H1 (cell line): ENCODE results near the gene NDFIP2. TPM values are rescaled to one million over a fixed set of nuclear protein-coding genes. Genes with fewer than 3 reads are reported as not detected.

ENCODE experiments used
- CTCF ChIA-PET: fragments of 300-600 bp; sonication (Branson Sonifier 250); formaldehyde crosslinking; loops from one replicate; lab custom pipeline; 2021; ENCODE audit not compliant: partially characterized antibody; lab: Charles Lee
- POLR2A ChIA-PET: fragments of 300-600 bp; sonication (Branson Sonifier 250); formaldehyde crosslinking; loops from one replicate; lab custom pipeline; 2021; ENCODE audit warnings: inconsistent platforms; ENCODE audit not compliant: partially characterized antibody; lab: Charles Lee
- DNase-seq, 2 experiments: peaks; one replicate each; pipeline versions ENCODE4 v3.0.0 to v3.0.0-alpha.2; 2010 to 2022; ENCODE audit warnings: low spot score in 2 of 2, low read depth in 1 of 2, mixed read lengths in 1 of 2
- FAIRE-seq: peaks from 2 replicates; lab custom pipeline; 2011; peaks lifted over from hg19 to GRCh38; lab: Jason Lieb, UNC
- H2AFZ ChIP-seq: 2 replicates; pipeline ENCODE4 v1.8.1; 2012; ENCODE audit warnings: low read length, inconsistent platforms
- H2AK5ac ChIP-seq: 2 replicates; pipeline ENCODE4 v1.6.1; 2013; ENCODE audit warnings: low read depth, low read length
- H2BK120ac ChIP-seq: replicated peaks from 2 replicates; pipeline ENCODE3; 2013; ENCODE audit warnings: low read depth, low read length, inconsistent platforms
- H2BK12ac ChIP-seq: 2 replicates; pipeline ENCODE4 v1.6.1; 2013; ENCODE audit warnings: low read depth, low read length
- H2BK15ac ChIP-seq: 2 replicates; pipeline ENCODE4 v1.6.1; 2013; ENCODE audit warnings: low read length
- H2BK20ac ChIP-seq: 2 replicates; pipeline ENCODE4 v1.6.1; 2013; ENCODE audit warnings: low read length
- H2BK5ac ChIP-seq: 2 replicates; pipeline ENCODE4 v1.6.1; 2013; ENCODE audit warnings: low read depth, low read length
- H3K14ac ChIP-seq: 2 replicates; pipeline ENCODE4 v1.6.1; 2013; ENCODE audit warnings: inconsistent platforms; ENCODE audit not compliant: insufficient read length
- H3K18ac ChIP-seq: 2 replicates; pipeline ENCODE4 v1.6.1; 2013; ENCODE audit warnings: low read length; ENCODE audit errors: extremely low read depth
- H3K23ac ChIP-seq: 2 replicates; pipeline ENCODE4 v1.6.1; 2013; ENCODE audit warnings: inconsistent platforms; ENCODE audit not compliant: insufficient read length
- H3K23me2 ChIP-seq: 2 replicates; pipeline ENCODE4 v1.6.1; 2013; ENCODE audit warnings: low read depth, low read length
- H3K27ac ChIP-seq: 2 replicates; pipeline ENCODE4 v1.6.1; 2011; ENCODE audit warnings: low read depth, low read length, inconsistent platforms
- H3K27me3 ChIP-seq, 4 experiments: replicated peaks in 1 of 4; 1 replicate in 1 of 4; 2 replicates in 3 of 4; pipeline versions ENCODE4 v1.6.1 to v1.8.1; 2011 to 2013; ENCODE audit warnings: low read length in 3 of 4, mild to moderate bottlenecking in 3 of 4, inconsistent platforms in 2 of 4, mixed read lengths in 2 of 4, moderate library complexity in 1 of 4; ENCODE audit not compliant: control insufficient read depth in 3 of 4, insufficient read depth in 3 of 4; ENCODE audit errors: extremely low read depth in 1 of 4
- H3K36me3 ChIP-seq, 4 experiments: 2 replicates each; pipeline versions ENCODE4 v1.6.1 to v1.8.1; 2011 to 2013; ENCODE audit warnings: mild to moderate bottlenecking in 4 of 4, low read length in 3 of 4, moderate library complexity in 2 of 4, control low read depth in 1 of 4, inconsistent platforms in 1 of 4; ENCODE audit not compliant: insufficient read depth in 4 of 4, control insufficient read depth in 2 of 4
- H3K4ac ChIP-seq: replicated peaks from 2 replicates; pipeline ENCODE3; 2013; ENCODE audit warnings: low read length, low read depth, mixed read lengths, inconsistent platforms; ENCODE audit not compliant: insufficient read length
- H3K4me1 ChIP-seq, 4 experiments: replicated peaks in 1 of 4; 1 replicate in 1 of 4; 2 replicates in 3 of 4; pipeline versions ENCODE4 v1.6.1 to v1.8.1; 2011 to 2013; ENCODE audit warnings: low read length in 3 of 4, inconsistent platforms in 2 of 4, mixed read lengths in 1 of 4; ENCODE audit not compliant: insufficient read depth in 4 of 4, control insufficient read depth in 3 of 4
- H3K4me2 ChIP-seq, 2 experiments: 2 replicates each; pipeline versions ENCODE4 v1.6.1 to v1.8.1; 2011 to 2013; ENCODE audit warnings: low read depth in 2 of 2, low read length in 2 of 2, control low read depth in 1 of 2, inconsistent platforms in 1 of 2, mild to moderate bottlenecking in 1 of 2; ENCODE audit not compliant: insufficient read depth in 1 of 2
- H3K4me3 ChIP-seq, 4 experiments: fragments of 200-600, 300-600 bp in 1 of 4; sonication (generic), shearing (Covaris generic), sonication (Bioruptor Twin) in 1 of 4; 2 replicates each; pipeline versions ENCODE4 v1.5.1 to v1.8.1; 2011 to 2016; ENCODE audit warnings: low read length in 4 of 4, low read depth in 3 of 4, control low read depth in 2 of 4, inconsistent platforms in 2 of 4, mild to moderate bottlenecking in 2 of 4, mixed read lengths in 1 of 4, moderate library complexity in 1 of 4; ENCODE audit not compliant: insufficient read depth in 2 of 4; ENCODE audit errors: extremely low read depth in 1 of 4
- H3K56ac ChIP-seq: replicated peaks from 2 replicates; pipeline ENCODE3; 2013; ENCODE audit warnings: low read depth, mild to moderate bottlenecking, mixed read lengths, low read length, inconsistent platforms; ENCODE audit not compliant: insufficient read length
- H3K79me1 ChIP-seq: 2 replicates; pipeline ENCODE4 v1.6.1; 2013; ENCODE audit warnings: low read depth, low read length, control low read depth
- H3K79me2 ChIP-seq, 2 experiments: 2 replicates each; pipeline versions ENCODE4 v1.6.1 to v1.8.1; 2012 to 2013; ENCODE audit warnings: low read length in 2 of 2, mild to moderate bottlenecking in 2 of 2, inconsistent platforms in 1 of 2; ENCODE audit not compliant: insufficient read depth in 2 of 2, control insufficient read depth in 1 of 2
- H3K9ac ChIP-seq, 4 experiments: replicated peaks in 1 of 4; 1 replicate in 1 of 4; 2 replicates in 3 of 4; pipeline versions ENCODE4 v1.6.1 to v1.8.1; 2011 to 2013; ENCODE audit warnings: low read depth in 3 of 4, low read length in 3 of 4, control low read depth in 2 of 4, mild to moderate bottlenecking in 2 of 4, moderate library complexity in 2 of 4, inconsistent platforms in 1 of 4; ENCODE audit errors: extremely low read depth in 1 of 4
- H3K9me3 ChIP-seq, 2 experiments: 2 replicates each; pipeline versions ENCODE4 v1.6.1 to v1.8.1; 2012 to 2013; ENCODE audit warnings: mild to moderate bottlenecking in 2 of 2, moderate library complexity in 2 of 2, control low read depth in 1 of 2, inconsistent platforms in 1 of 2, low read depth in 1 of 2, low read length in 1 of 2, mixed read lengths in 1 of 2; ENCODE audit not compliant: insufficient read depth in 2 of 2
- H4K20me1 ChIP-seq, 2 experiments: replicated peaks in 1 of 2; 2 replicates each; pipeline versions ENCODE3 to v1.8.1; 2011 to 2013; ENCODE audit warnings: inconsistent platforms in 2 of 2, low read length in 2 of 2, mild to moderate bottlenecking in 1 of 2; ENCODE audit not compliant: insufficient read depth in 2 of 2, control insufficient read depth in 1 of 2
- H4K5ac ChIP-seq: 2 replicates; pipeline ENCODE4 v1.6.1; 2013; ENCODE audit warnings: low read length, low read depth, mixed read lengths, inconsistent platforms; ENCODE audit not compliant: insufficient read length
- H4K8ac ChIP-seq: 2 replicates; pipeline ENCODE4 v1.8.0; 2013; ENCODE audit warnings: mild to moderate bottlenecking, moderate library complexity, low read length, inconsistent platforms; ENCODE audit not compliant: insufficient read depth; ENCODE audit errors: extremely low read depth
- H4K91ac ChIP-seq: replicated peaks from 2 replicates; pipeline ENCODE3; 2013; ENCODE audit warnings: low read length, mixed read lengths, inconsistent platforms; ENCODE audit not compliant: insufficient read length
- BACH1 ChIP-seq: IDR thresholded peaks from 2 replicates; pipeline ENCODE4 v1.6.1; 2012; ENCODE audit warnings: low read length, improper control_type of control experiment
- CHD1 ChIP-seq: IDR thresholded peaks from 2 replicates; pipeline ENCODE4 v1.6.1; 2012; ENCODE audit warnings: low read depth, low read length, improper control_type of control experiment
- CREB1 ChIP-seq: IDR thresholded peaks from 2 replicates; pipeline ENCODE4 v1.6.1; 2012; ENCODE audit warnings: inconsistent platforms
- GTF2F1 ChIP-seq: IDR thresholded peaks from 2 replicates; pipeline ENCODE4 v1.6.1; 2012; ENCODE audit warnings: low read depth, low read length, improper control_type of control experiment, borderline replicate concordance
- HDAC6 ChIP-seq: IDR thresholded peaks from one replicate; pipeline ENCODE4 v1.7.1; 2012; ENCODE audit warnings: low read depth, mild to moderate bottlenecking, inconsistent platforms, low read length, moderate library complexity
- JUND ChIP-seq: IDR thresholded peaks from 2 replicates; pipeline ENCODE4 v1.6.1; 2011; ENCODE audit warnings: mild to moderate bottlenecking, improper control_type of control experiment, low read length
- KDM4A ChIP-seq: IDR thresholded peaks from one replicate; pipeline ENCODE4 v1.7.1; 2012; ENCODE audit warnings: low read depth, mild to moderate bottlenecking, moderate library complexity, low read length, inconsistent platforms; ENCODE audit not compliant: severe bottlenecking
- MAFK ChIP-seq: IDR thresholded peaks from 2 replicates; pipeline ENCODE4 v1.6.1; 2012; ENCODE audit warnings: low read depth, mild to moderate bottlenecking, improper control_type of control experiment, low read length
- MAX ChIP-seq: IDR thresholded peaks from 2 replicates; pipeline ENCODE4 v1.6.1; 2012; ENCODE audit warnings: inconsistent platforms
- PHF8 ChIP-seq: fragments of 200-600 bp; sonication (generic); conservative IDR thresholded peaks from 2 replicates; pipeline ENCODE4 v1.7.1; 2012; ENCODE audit warnings: low read depth, mild to moderate bottlenecking, inconsistent platforms, low read length, moderate library complexity
- POLR2AphosphoS5 ChIP-seq: IDR thresholded peaks from 2 replicates; pipeline ENCODE4 v1.6.1; 2011; ENCODE audit warnings: low read depth, low read length
- RXRA ChIP-seq: IDR thresholded peaks from 2 replicates; pipeline ENCODE4 v1.6.1; 2011; ENCODE audit warnings: low read depth, mild to moderate bottlenecking, low read length, moderate library complexity; ENCODE audit not compliant: insufficient read depth
- SIN3A ChIP-seq, 2 experiments: IDR thresholded peaks in 1 of 2; conservative IDR thresholded peaks in 1 of 2; 2 replicates each; pipeline ENCODE4 v1.6.1; 2011 to 2012; ENCODE audit warnings: low read length in 2 of 2, improper control_type of control experiment in 1 of 2, low read depth in 1 of 2, mild to moderate bottlenecking in 1 of 2
- SP4 ChIP-seq: IDR thresholded peaks from 2 replicates; pipeline ENCODE4 v1.6.1; 2012; ENCODE audit warnings: low read length, inconsistent platforms
- TBP ChIP-seq: IDR thresholded peaks from 2 replicates; pipeline ENCODE4 v1.6.1; 2011; ENCODE audit warnings: low read depth, low read length, improper control_type of control experiment
- USF2 ChIP-seq: IDR thresholded peaks from 2 replicates; pipeline ENCODE4 v1.6.1; 2011; ENCODE audit warnings: low read length, improper control_type of control experiment
- polyA plus RNA-seq, 7 experiments: library from polyadenylated mRNA; depleted of rRNA in 3 of 7; stranded (reverse) in 5 of 7; unstranded in 2 of 7; fragments of >200 nt in 5 of 7; fragments of 200-250 nt in 2 of 7; gene quantifications; 1 replicate in 5 of 7; 2 replicates in 1 of 7; 4 replicates in 1 of 7; pipeline versions ENCODE4 v1.2.1 to v1.2.3, GENCODE V29; 2011 to 2013; ENCODE audit warnings: missing spikeins in 2 of 7, mixed read lengths in 2 of 7
- total RNA-seq: library from RNA; stranded (reverse); fragmentation: NEBNext Ultra II Directional; extraction: Animal tissue kit (Norgen Biotek cat#: 25700); gene quantifications from 2 replicates; pipeline ENCODE4 v1.2.1, GENCODE V29; 2021

The NDFIP2 gene
- total and polyA plus RNA-seq, 2 of the 8 experiments (the other 6 are each of a cell fraction or from before 2014, with no cell fraction given) = 11.1 to 32.9 TPM

GRCh38 chr13:79591493-79591892 is 110.5 kb downstream of the NDFIP2 start:
- H4K91ac ChIP-seq = no peak overlapping the region
- H4K8ac ChIP-seq = no peak overlapping the region
- no peak overlapping the region for H3K27ac ChIP-seq
- no peaks in the 10 kb centered on the region for H3K79me2 ChIP-seq
- H3K56ac ChIP-seq = no peak overlapping the region
- H3K79me1 ChIP-seq = no peaks in the 10 kb centered on the region
- no peaks in the 10 kb centered on the region for H3K36me3 ChIP-seq
- no peak overlapping the region for H3K4me2 ChIP-seq
- POLR2A ChIA-PET = no interaction called here
- H3K14ac ChIP-seq = no peak overlapping the region
- no peak overlapping the region for H2AK5ac ChIP-seq
- no peak for FAIRE-seq
- H2BK15ac ChIP-seq = no peak overlapping the region
- no peak overlapping the region for H2AFZ ChIP-seq
- H4K20me1 ChIP-seq = no peaks in the 10 kb centered on the region
- no peak overlapping the region for H2BK5ac ChIP-seq
- H2BK12ac ChIP-seq = no peak overlapping the region
- no peaks in the 10 kb centered on the region for H3K23me2 ChIP-seq
- DNase-seq = no peak
- CTCF ChIA-PET = interaction anchor here (0.9 to 1.2 kb wide), 2 partner anchors 8 to 167 kb away, joined by 3 read pairs; no protein-coding TSS in a partner anchor
- TF ChIP-seq JUND = no peak
- no peak for TF ChIP-seq SIN3A (conservative IDR thresholded peaks at IDR 0.05 in 1 of 2, IDR thresholded peaks at IDR 0.05 in 1 of 2; ENCODE audit: low read depth in 1 of 2, low read length in 2 of 2)
- TF ChIP-seq CHD1 = no peak
- TF ChIP-seq USF2 = no peak
- no peak for TF ChIP-seq POLR2AphosphoS5
- no peak for TF ChIP-seq KDM4A
- TF ChIP-seq MAFK = no peak
- no peak for TF ChIP-seq PHF8
- TF ChIP-seq HDAC6 = no peak
- no peak for TF ChIP-seq RXRA
- no peak for TF ChIP-seq MAX
- no peak for TF ChIP-seq SP4
- no peak for TF ChIP-seq CREB1
- TF ChIP-seq GTF2F1 = no peak
- no peak for TF ChIP-seq BACH1
- TF ChIP-seq TBP = no peak
- H2BK120ac ChIP-seq = no peak overlapping the region
- no peak overlapping the region for H4K5ac ChIP-seq
- no peaks in the 10 kb centered on the region for H3K9me3 ChIP-seq
- H2BK20ac ChIP-seq = no peak overlapping the region
- no peak overlapping the region for H3K23ac ChIP-seq
- H3K27me3 ChIP-seq = no peaks in the 10 kb centered on the region
- no peak overlapping the region for H3K9ac ChIP-seq
- H3K18ac ChIP-seq = no peak overlapping the region
- no peaks in the 10 kb centered on the region for H3K4me1 ChIP-seq
- no peak overlapping the region for H3K4me3 ChIP-seq
- H3K4ac ChIP-seq = no peak overlapping the region
